Breast epithelium (tissue), 4 donors: ENCODE data around the gene NCKIPSD. TPM values are rescaled to one million over a fixed set of nuclear protein-coding genes. Genes with fewer than 3 reads are reported as not detected.
"Not testable (repeated sequence)": the region's sequence is repeated elsewhere in the genome, so short reads cannot be mapped to it uniquely, and the experiment has no call there.

Experiments used
- DNase-seq, 2 donors: peaks; one replicate each; pipeline ENCODE4 v3.0.0-alpha.2; 2019; ENCODE audit warnings: low spot score in 2 of 2
- H3K27ac ChIP-seq, 2 donors: fragments of 200-600 bp; sonication (generic) in 1 of 2; one replicate each; pipeline ENCODE4 v1.5.1; 2016 to 2019; ENCODE audit warnings: mild to moderate bottlenecking in 1 of 2
- H3K27me3 ChIP-seq, 2 donors: fragments of 200-600 bp; sonication (generic) in 1 of 2; one replicate each; pipeline versions ENCODE4 v1.5.1 to v1.6.0; 2017 to 2019; ENCODE audit warnings: control low read depth in 1 of 2, mild to moderate bottlenecking in 1 of 2
- H3K36me3 ChIP-seq: fragments of 200-600 bp; one replicate; pipeline ENCODE4 v1.5.1; 2019
- H3K4me1 ChIP-seq, 2 donors: fragments of 200-600 bp; sonication (generic); one replicate each; pipeline ENCODE4 v1.5.1; 2016 to 2019; ENCODE audit warnings: control low read depth in 1 of 2
- H3K4me3 ChIP-seq, 3 donors: fragments of 200-600 bp; sonication (generic); 1 replicate in 2 of 3; 2 replicates in 1 of 3; pipeline ENCODE4 v1.5.1; 2016 to 2019; ENCODE audit warnings: mild to moderate bottlenecking in 3 of 3, moderate library complexity in 2 of 3
- H3K9me3 ChIP-seq, 2 donors: fragments of 200-600 bp; sonication (generic) in 1 of 2; one replicate each; pipeline ENCODE4 v1.5.1; 2016 to 2019; ENCODE audit warnings: control low read depth in 1 of 2
- CTCF ChIP-seq, 3 donors: fragments of 450-650 bp; IDR thresholded peaks; one replicate each; pipeline ENCODE4 v1.5.1; 2016 to 2017; ENCODE audit warnings: antibody characterized with exemption in 3 of 3, mild to moderate bottlenecking in 3 of 3, moderate library complexity in 3 of 3
- POLR2A ChIP-seq: fragments of 450-650 bp; IDR thresholded peaks from one replicate; pipeline ENCODE4 v1.6.1; 2016; ENCODE audit warnings: antibody characterized with exemption, mild to moderate bottlenecking, moderate library complexity
- POLR2AphosphoS5 ChIP-seq, 3 donors: sonication (generic); formaldehyde crosslinking; IDR thresholded peaks; one replicate each; pipeline ENCODE4 v1.6.1; 2017; ENCODE audit warnings: antibody characterized with exemption in 3 of 3
- intact Hi-C: fragments of 100-400 bp; cut with DNase I; formaldehyde crosslinking; loops from one replicate; pipeline ENCODE4 v1.15.1; 2023; ENCODE audit warnings: low total_unique reads
- total RNA-seq, 3 donors: library from RNA; depleted of rRNA; stranded (reverse); fragments of >200 nt; gene quantifications; one replicate each; pipeline ENCODE4 v1.1.0, GENCODE V29; 2016

The NCKIPSD gene
- total RNA-seq: 10 to 100 TPM; 31.8 to 40.3 (median 36.4) TPM

GRCh38 chr3:48685603-48686511 lies at the start of gene NCKIPSD:
Gene NCKIPSD (minus strand): TSS chr3:48685915. CDS start chr3:48685807, 108 bp downstream.
- Histone ChIP-seq H3K4me1 (peaks cover 5 to 18% of the 10 kb centered on the region in 2 donors), H3K36me3 (peaks cover 4% of the 10 kb centered on the region), H3K4me3 (peak within 1 kb of the TSS; percentile 80 to 93 (median 84)), H3K27ac (peak within 1 kb of the TSS; percentile 88 to 92), H3K27me3 (no peaks in the 10 kb centered on the region), H3K9me3 (no peaks in the 10 kb centered on the region)
- TF ChIP-seq POLR2AphosphoS5 (IDR thresholded peaks at IDR 0.05) (peak; percentile 76 to 92 (median 90)), POLR2A (peak; percentile 48), CTCF (IDR thresholded peaks at IDR 0.05) (peak; percentile 61 to 83 (median 64))
- intact Hi-C loops: no loop called here
- DNase-seq: peak; percentile 81 to 90

GRCh38 chr3:48735075-48735767 lies 49.5 kb upstream of the NCKIPSD start:
- H3K36me3 ChIP-seq, H3K9me3 ChIP-seq, H3K4me1 ChIP-seq, H3K27me3 ChIP-seq, intact Hi-C loops, DNase-seq: not testable (repeated sequence)
- peak overlapping the region in 1 of 2 donors; percentile 82 for H3K27ac ChIP-seq
- peak overlapping the region in 1 of 3 donors; percentile 33 for H3K4me3 ChIP-seq

GRCh38 chr3:48734541-48734940 lies 48.8 kb upstream of the NCKIPSD start:
- H3K4me1 ChIP-seq, DNase-seq, H3K9me3 ChIP-seq, H3K36me3 ChIP-seq, H3K27me3 ChIP-seq, intact Hi-C loops: not testable (repeated sequence)
- peak overlapping the region in 1 of 2 donors; percentile 82 for H3K27ac ChIP-seq
- peak overlapping the region in 1 of 3 donors; percentile 33 for H3K4me3 ChIP-seq

- H3K36me3 ChIP-seq, H3K4me1 ChIP-seq, intact Hi-C loops, DNase-seq, H3K4me3 ChIP-seq, H3K9me3 ChIP-seq, H3K27me3 ChIP-seq: not testable (repeated sequence)
- peak overlapping the region in 1 of 2 donors; percentile 82 for H3K27ac ChIP-seq
Measured at GRCh38 chr3:48733752-48734518, 48.2 kb upstream of the NCKIPSD start.

GRCh38 chr3:48727511-48727910 lies 41.8 kb upstream of the NCKIPSD start:
- no peaks in the 10 kb centered on the region for H3K27me3 ChIP-seq
- no peaks in the 10 kb centered on the region for H3K9me3 ChIP-seq
- intact Hi-C loops: no loop called here
- no peak overlapping the region for H3K4me3 ChIP-seq
- no peaks in the 10 kb centered on the region for H3K36me3 ChIP-seq
- DNase-seq: no peak
- no peak for TF ChIP-seq POLR2A
- TF ChIP-seq POLR2AphosphoS5 (IDR thresholded peaks at IDR 0.05): no peak
- no peak for TF ChIP-seq CTCF (IDR thresholded peaks at IDR 0.05)
- H3K4me1 ChIP-seq: no peaks in the 10 kb centered on the region
- no peak overlapping the region for H3K27ac ChIP-seq

- H3K4me3 ChIP-seq, H3K27ac ChIP-seq, DNase-seq, H3K9me3 ChIP-seq, intact Hi-C loops, H3K36me3 ChIP-seq, H3K4me1 ChIP-seq, H3K27me3 ChIP-seq: not testable (repeated sequence)
Measured at GRCh38 chr3:48725185-48725855, 39.6 kb upstream of the NCKIPSD start.
